A549 treated with AZD9567 at 1 μM for 4 hours (cell line): ENCODE results near the gene COA3. TPM values are rescaled to one million over a fixed set of nuclear protein-coding genes. Genes with fewer than 3 reads are reported as not detected.

Source experiments
- total RNA-seq: library from RNA; stranded (reverse); fragments of 200-300 nt; extraction: Qiagen RNA extraction; gene quantifications from 5 replicates; pipeline ENCODE4 v1.2.3, GENCODE V29; 2022; ENCODE audit not compliant: insufficient read depth

The COA3 gene
- total RNA-seq = 123 to 134 TPM (median 124 TPM) in 5 replicates

GRCh38 chr17:42798383-42799380 lies at the start of gene COA3, which contains the start of gene CNTD1:
Gene COA3, minus strand, starts transcription at chr17:42798704. Its CDS starts 23 bp downstream, at chr17:42798681.
Gene CNTD1, plus strand, starts transcription at chr17:42798861. Its CDS starts 207 bp downstream, at chr17:42799068.

GRCh38 chr17:42844271-42844670 lies 45.8 kb upstream of the COA3 start, which contains the start of gene AOC2:
Gene AOC2, plus strand, starts transcription at chr17:42844580. Its CDS starts 47 bp downstream, at chr17:42844627.

GRCh38 chr17:42832934-42833766 lies 34.6 kb upstream of the COA3 start, which contains the start of gene PSME3:
Gene PSME3, plus strand, starts transcription at chr17:42833397. Its CDS starts 235 bp downstream, at chr17:42833632.

GRCh38 chr17:42779936-42780850 lies 18.3 kb downstream of the COA3 start, which contains the start of gene WNK4:
Gene WNK4, plus strand, starts transcription at chr17:42780610. Its CDS starts 89 bp downstream, at chr17:42780699.

GRCh38 chr17:42773290-42774035 lies 25.0 kb downstream of the COA3 start, which contains the start of gene VPS25:
Gene VPS25, plus strand, starts transcription at chr17:42773449. Its CDS starts 27 bp downstream, at chr17:42773476.

GRCh38 chr17:42760652-42761581 lies 37.6 kb downstream of the COA3 start, which contains the start of gene RAMP2:
Gene RAMP2, plus strand, starts transcription at chr17:42761227. Its CDS starts 35 bp downstream, at chr17:42761262.

Other genes starting within 250 kb of the COA3 start
- gene HSD17B1, start 245.8 kb downstream of the COA3 start, total RNA-seq = 1.4 to 1.8 TPM (median 1.7 TPM) in 4 of 5 replicates, not detected in the other
- 96.7 to 132 TPM (median 120 TPM) in 5 replicates for gene COASY, start 236.6 kb downstream of the COA3 start, total RNA-seq
- 60.3 to 64.2 TPM (median 63.2 TPM) in 5 replicates for gene MLX, start 231.6 kb downstream of the COA3 start, total RNA-seq
- gene PSMC3IP, start 221.0 kb downstream of the COA3 start, total RNA-seq = 33.7 to 40.5 TPM (median 36.2 TPM) in 5 replicates
- 26.7 to 33.0 TPM (median 28.0 TPM) in 5 replicates for gene RETREG3, start 189.3 kb downstream of the COA3 start, total RNA-seq
- gene TUBG1, start 189.0 kb downstream of the COA3 start, total RNA-seq = 143 to 167 TPM (median 150 TPM) in 5 replicates
- 17.8 to 25.5 TPM (median 24.6 TPM) in 5 replicates for gene TUBG2, start 139.4 kb downstream of the COA3 start, total RNA-seq
- 14.7 to 17.2 TPM (median 15.3 TPM) in 5 replicates for gene PLEKHH3, start 121.7 kb downstream of the COA3 start, total RNA-seq
- 0.25 to 2.1 TPM (median 0.44 TPM) in 5 replicates for gene CCR10, start 116.9 kb downstream of the COA3 start, total RNA-seq
- 5.1 to 6.3 TPM (median 5.7 TPM) in 5 replicates for gene CNTNAP1, start 116.2 kb downstream of the COA3 start, total RNA-seq
- gene EZH1, start 53.7 kb downstream of the COA3 start, total RNA-seq = 6.6 to 12.7 TPM (median 12.2 TPM) in 5 replicates
- gene RAMP2, start 37.5 kb downstream of the COA3 start, total RNA-seq = 0.37 to 0.91 TPM (median 0.82 TPM) in 4 of 5 replicates, not detected in the other
- 120 to 147 TPM (median 124 TPM) in 5 replicates for gene VPS25, start 25.3 kb downstream of the COA3 start, total RNA-seq
- gene WNK4, start 18.1 kb downstream of the COA3 start, total RNA-seq = 1.3 to 2.0 TPM (median 1.8 TPM) in 4 of 5 replicates, not detected in the other
- gene CNTD1, start 157 bp upstream of the COA3 start, total RNA-seq = 0.06 to 0.19 TPM (median 0.06 TPM) in 4 of 5 replicates, not detected in the other
- gene BECN1, start 25.6 kb upstream of the COA3 start, total RNA-seq = 77.7 to 99.1 TPM (median 84.7 TPM) in 5 replicates
- gene PSME3, start 34.7 kb upstream of the COA3 start, total RNA-seq = 223 to 270 TPM (median 236 TPM) in 5 replicates
- 0.77 to 3.0 TPM (median 2.4 TPM) in 5 replicates for gene AOC2, start 45.9 kb upstream of the COA3 start, total RNA-seq
- 1.2 to 2.0 TPM (median 1.5 TPM) in 5 replicates for gene AOC3, start 52.5 kb upstream of the COA3 start, total RNA-seq
- not detected in 5 replicates for gene G6PC1, start 102.1 kb upstream of the COA3 start, total RNA-seq
- gene AARSD1, start 165.8 kb upstream of the COA3 start, total RNA-seq = 53.9 to 60.7 TPM (median 58.3 TPM) in 5 replicates
- gene PTGES3L, start 181.4 kb upstream of the COA3 start, total RNA-seq = 0.64 to 1.4 TPM (median 1.1 TPM) in 4 of 5 replicates, not detected in the other
- 18.0 to 20.9 TPM (median 20.3 TPM) in 5 replicates for gene RUNDC1, start 181.9 kb upstream of the COA3 start, total RNA-seq
- 2,997 to 4,045 TPM (median 3,077 TPM) in 5 replicates for gene RPL27, start 199.7 kb upstream of the COA3 start, total RNA-seq
- 15.9 to 20.5 TPM (median 17.9 TPM) in 5 replicates for gene IFI35, start 208.1 kb upstream of the COA3 start, total RNA-seq
- 228 to 249 TPM (median 236 TPM) in 5 replicates for gene VAT1, start 223.7 kb upstream of the COA3 start, total RNA-seq
- gene RND2, start 226.5 kb upstream of the COA3 start, total RNA-seq = 0.10 to 0.26 TPM (median 0.13 TPM) in 4 of 5 replicates, not detected in the other